Measurements from ENCODE around the gene KLHL17. TPM values are rescaled to one million over a fixed set of nuclear protein-coding genes. Genes with fewer than 3 reads are reported as not detected.

Gene KLHL17
- total RNA-seq, result 3.0 TPM

DNA sequence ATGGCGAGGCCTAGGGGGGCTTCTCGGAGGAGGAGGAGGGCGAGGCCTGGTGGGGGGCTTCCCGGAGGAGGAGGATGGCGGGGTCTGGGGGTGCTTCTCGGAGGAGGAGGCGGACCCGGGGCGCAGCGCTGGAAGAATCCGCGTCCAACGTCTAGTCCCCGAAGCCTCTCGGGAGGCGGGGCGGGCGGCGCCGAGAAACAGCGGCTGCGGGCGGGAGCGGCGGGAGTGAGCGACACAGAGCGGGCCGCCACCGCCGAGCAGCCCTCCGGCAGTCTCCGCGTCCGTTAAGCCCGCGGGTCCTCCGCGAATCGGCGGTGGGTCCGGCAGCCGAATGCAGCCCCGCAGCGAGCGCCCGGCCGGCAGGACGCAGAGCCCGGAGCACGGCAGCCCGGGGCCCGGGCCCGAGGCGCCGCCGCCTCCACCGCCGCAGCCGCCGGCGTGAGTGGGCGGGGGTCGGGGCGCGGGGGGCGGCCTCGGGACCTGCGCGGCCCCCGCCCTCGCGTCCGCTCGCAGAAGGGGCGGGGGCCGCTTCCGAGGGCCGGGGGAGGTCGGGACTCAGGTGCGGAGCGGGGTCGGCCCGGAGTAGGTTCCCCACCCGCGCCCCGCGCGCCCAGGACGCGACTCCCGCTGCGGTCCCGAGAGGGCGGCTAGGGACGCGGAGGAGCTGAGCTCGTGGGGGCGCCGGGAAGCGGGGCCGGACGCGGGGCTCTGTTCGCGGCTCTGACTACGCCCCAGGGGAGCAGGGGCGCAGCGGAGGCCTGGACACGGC lies at the start of gene KLHL17:
Gene KLHL17 (plus strand): TSS at position 222 of the 769 bp plus-strand sequence. CDS start 110 bp downstream, at position 332.
- DNase-seq (ENCODE audit: low read depth in 2 of 3, low spot score in 2 of 3), result peak in 2 of 3 donors; percentile 44 to 58

DNA sequence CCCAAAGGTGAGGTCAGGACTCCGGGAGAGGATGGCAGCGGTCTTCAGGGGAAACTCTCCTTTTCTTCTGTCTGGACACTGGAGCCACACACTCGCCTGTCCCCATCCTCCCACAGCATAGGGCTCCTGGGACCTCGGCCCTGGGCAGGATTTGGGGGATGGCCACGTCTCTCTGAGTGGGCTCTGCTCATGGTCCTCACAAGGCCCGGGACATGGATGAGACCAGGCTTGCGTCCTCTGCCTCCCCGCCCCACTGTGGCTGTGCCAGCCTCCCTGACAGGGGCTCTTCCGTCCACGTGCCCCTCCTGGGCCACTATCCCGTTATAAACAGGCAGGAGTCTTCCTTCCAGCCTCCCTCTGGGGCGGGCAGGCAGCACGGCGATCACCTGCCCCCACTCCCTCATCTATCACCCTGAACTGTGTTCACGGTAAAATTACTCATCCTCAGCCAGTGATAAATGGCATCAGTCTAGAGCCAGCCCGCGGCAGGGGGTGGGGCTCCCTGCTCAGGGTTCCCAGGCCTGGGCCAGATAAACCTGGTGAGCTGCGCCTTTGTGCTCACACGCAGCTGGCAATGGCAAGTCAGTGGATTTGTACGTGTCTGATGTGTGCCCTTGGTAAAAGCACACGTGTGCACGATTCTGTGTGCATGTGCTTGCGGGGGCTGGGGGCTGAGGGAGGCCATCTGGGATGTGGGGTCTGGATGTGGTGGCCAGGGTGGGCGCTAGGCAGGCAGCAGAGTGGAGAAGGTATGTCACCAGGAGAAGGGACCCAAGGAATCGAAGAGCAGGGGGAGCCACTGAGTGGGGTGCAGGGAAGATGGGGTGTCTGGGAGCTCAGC lies 49.3 kb upstream of the KLHL17 start:
- no peak for DNase-seq (ENCODE audit: low read depth in 2 of 3, low spot score in 2 of 3)

DNA sequence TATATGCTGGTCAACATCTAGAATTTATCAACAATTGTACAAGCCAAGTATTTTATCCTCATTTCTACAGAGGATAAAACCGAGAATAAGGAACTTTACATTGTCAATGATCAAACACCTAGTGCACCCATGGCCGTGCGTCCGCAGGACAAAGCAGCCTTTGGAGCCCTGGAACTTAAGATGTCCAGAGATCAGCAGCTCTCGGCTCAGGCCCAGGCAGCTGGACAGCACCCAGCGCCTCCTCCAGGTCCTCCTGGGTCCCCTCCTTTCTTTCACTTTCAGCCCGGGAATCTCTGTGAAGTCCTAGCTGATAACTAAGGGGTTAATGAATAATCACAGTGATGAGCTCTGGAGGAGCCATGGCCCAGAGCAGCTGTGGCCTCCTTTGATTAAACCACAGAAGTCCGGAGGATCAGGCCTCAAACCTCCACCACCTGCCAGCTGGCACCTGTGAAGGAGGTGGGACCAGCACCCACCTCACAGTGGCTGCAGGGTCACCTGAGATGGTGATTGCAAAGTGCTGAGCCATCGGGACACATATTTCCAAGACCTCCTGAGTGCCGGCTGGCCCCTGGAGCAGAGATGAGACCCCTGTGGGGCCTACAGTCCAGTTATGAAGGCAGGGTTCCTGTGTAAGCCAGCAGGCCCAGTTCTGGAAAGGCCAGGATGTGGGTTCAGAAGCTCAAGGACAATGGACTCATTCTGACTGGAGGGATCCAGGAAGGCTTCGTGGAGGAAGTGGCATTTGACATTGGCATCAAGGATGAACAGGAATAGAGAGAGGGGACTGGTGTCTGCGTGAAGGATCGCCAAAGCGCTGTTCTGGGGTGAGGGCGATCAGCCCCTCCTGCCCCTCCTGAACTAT lies 48.3 kb upstream of the KLHL17 start:
- DNase-seq (ENCODE audit: low read depth in 2 of 3, low spot score in 2 of 3), result no peak

DNA sequence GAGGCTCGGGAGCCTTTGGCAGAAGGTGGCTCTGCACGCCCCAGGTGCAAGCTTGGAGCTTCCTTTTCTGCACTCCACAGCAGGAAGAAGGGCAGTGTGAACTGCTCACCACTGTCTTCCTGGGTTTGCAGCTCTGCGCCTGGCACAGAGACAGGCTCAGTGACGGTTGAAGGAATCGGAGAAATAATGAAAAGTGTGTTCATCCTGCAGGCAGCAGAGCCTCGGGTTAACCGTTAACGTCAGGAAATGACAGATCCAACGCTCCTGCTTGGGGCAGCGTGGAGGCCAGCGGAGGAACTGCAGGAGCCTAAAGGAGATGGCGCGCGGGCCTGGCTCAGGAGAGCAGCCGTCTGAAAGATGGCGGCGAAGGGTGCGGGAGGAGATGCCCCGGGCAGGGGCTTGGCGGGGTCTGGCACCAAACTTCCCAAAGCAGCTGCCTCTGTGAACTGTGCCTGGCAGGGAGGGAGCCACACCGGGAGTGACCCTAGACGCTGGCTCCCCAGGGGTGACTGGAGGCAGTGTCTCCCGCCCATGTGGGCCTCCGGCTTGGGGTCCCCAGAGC lies 47.6 kb upstream of the KLHL17 start:
- peak in 1 of 3 donors; percentile 45 for DNase-seq (ENCODE audit: low read depth in 2 of 3, low spot score in 2 of 3)

DNA sequence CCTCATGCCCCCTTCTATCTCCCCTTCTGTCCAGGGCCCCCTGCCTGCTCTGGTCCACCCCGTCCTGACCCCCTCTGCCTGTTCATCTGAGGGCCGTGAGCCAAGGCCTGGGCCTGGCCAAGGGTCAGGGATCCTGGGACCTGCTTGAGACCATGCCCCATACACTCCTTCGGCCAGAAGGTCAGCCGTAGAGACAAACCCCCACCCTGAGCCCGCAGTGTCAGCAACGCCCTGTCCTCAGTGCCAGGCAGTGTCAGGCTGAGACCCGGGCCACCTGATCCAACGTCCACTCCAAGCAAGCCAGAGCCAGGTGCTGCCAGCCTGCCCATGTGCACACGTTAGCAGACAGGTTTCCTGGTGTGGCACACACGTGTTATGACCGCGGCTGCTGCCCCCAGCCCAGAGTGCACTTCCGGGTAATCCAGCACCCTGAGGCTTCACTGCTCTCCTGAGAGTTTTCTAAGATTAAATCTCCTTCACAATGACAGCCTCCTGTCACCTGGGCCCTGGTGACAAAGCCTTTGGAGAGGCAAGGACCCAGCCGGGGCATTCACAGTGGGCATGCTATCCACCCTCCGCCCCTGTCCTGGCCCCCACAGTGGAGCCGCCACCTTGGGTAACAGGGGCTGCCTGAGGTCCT lies 46.8 kb upstream of the KLHL17 start:
- no peak for DNase-seq (ENCODE audit: low read depth in 2 of 3, low spot score in 2 of 3)

DNA sequence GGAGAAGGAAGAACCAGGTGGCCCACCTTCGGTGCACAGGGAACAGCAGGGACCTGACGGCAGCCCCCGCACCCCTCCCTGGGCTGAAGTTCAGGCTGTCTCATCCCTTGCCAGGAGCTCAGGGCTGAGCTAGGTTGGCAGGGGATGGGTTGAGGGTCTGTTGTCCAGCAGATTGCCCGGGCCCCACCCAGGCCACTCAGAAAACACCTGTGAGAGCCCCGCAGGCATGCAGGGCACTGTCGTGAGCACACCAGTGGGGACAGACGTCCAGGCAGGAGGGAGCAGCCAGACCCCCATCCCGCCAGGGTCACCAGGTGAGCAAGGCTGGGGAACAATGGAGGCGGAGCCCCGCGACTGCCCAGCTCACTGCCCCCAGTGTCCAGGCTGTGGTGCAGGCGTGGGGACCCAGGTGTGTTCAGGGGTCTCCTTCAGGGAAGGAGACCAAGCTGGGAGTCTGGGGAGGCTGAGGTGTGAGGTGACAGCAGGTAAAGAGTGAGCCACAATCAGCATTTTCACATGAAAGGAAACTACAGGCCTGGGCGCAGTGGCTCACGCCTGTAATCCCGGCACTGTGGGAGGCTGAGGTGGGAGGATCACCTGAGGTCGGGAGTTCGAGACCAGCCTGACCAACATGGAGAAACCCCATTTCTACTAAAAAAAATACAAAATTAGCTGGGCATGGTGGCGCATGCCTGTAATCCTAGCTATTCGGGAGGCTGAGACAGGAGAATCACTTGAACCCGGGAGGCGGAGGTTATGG lies 46.1 kb upstream of the KLHL17 start:
- no peak for DNase-seq (ENCODE audit: low read depth in 2 of 3, low spot score in 2 of 3)

DNA sequence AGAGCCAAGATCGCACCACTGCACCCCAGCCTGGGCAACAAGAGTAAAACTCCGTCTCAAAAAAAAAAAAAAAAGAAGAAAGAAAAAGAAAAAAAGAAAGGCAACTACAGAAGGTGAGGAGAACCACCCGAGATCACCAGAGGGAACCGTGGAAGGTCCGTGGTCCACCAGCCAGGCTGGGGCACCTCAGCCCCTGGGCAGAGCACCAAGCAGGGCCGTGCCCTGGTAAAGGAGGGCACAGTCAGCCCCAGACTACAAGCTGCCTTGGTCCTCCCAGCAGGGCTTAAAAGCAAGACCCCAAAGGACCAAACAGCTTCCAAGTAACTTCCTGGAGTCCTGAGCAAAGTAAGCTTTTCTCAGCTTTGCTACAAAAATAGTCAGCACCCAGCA lies 45.5 kb upstream of the KLHL17 start:
- DNase-seq (ENCODE audit: low read depth in 2 of 3, low spot score in 2 of 3), result no peak

DNA sequence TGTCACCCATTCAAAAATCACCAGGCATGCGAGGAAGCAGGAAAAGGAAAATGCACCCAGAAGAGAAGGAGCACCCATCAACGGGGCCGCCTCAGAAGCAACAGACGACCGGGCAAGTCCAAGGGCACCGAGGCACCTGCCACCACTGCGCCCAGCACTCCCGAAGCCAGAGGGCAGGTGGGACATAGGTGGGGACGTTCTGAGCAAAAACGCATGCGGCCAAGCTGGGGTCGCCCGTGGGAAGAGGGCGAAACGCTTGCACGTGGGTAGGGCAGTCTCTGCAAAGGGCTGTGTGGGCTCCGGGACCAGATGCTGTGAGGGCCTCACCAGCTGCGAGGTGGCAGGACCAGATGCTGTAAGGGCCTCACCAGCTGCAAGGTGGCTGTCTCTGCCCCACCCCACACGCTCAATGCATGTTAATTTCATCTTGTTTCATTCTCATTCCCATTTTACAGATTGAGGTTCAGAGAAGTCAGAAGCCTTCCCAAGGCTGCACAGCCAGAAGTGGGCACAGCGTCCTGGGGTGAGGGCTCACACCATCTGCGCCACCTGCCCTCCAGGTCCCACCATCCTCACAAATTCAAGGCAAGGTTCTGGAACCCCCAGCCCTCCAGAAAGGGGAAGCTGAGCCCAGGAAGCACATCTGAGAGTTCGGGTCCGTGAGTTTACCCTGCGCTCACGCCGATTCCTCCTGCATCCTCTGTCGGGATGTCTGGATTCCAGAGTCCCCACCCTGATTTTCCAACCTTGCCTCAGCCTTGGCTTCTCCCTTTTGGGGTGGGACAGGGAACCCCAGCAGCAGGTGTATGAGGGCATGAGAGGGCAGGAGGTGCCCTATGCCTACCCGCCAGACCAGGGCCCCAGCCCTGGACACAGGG lies 44.9 kb upstream of the KLHL17 start:
- no peak for DNase-seq (ENCODE audit: low read depth in 2 of 3, low spot score in 2 of 3)

DNA sequence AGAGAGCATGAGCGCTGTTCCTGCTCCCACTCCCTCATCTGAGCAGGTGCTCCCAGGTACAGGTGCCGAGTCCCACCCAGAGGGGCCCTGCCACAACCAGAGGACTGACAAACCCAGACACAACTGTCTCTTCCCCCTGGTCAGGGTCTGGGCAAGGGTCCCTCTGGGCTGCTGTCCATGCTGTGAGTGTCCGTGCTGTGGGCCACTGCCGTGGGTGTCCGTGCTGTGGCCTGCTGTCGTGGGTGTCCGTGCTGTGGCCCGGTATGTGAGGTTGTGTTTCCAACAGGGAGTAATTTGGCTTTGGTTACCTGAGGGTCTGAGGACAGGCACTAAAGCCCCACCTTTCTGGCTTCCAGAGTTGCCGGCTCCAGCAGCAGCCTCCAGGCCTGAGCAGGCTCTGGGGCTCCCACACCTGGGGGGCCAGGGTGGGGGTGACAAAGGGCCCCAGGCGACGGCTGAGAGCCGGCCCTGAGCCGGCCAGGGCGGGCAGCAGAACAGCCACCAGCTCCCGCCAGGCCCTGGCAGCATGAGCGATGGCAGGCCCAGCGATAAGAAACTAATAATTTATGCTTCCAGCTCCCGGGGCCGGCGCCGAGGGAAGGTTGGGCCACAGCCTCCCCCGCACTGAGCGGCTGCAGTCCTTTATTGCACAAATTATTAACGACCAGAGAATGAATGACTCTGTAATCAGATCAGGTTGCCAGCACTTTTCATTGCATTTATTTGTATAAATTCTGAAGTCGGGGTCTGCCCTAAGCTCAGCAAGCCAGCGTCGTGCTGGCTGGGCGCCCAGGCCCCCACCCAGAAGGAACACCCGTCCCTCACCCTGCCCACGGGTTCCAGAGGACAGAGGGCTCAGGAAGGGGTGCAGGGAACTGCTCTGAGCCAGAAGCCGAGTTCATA lies 44.0 kb upstream of the KLHL17 start:
- no peak for DNase-seq (ENCODE audit: low read depth in 2 of 3, low spot score in 2 of 3)

DNA sequence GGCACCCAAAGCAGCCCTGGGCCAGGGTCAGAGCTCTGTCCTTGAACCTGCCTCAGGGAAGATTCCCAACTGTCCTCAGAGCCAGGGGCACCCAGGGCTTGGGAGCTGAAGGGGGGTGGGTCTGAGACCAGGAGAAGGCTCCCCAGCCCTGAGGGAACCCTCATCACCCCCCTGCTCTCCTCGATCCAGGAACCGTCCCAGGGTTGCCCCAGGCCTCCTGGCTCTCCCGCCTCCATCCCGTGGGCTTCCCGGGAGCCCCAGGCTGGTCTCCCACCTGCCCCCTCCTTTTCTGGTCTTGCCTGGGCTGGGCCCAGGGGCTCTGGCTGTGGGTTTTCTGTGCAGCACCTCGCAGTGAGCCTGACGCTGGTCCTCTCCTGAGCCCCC lies 43.3 kb upstream of the KLHL17 start:
- no peak for DNase-seq (ENCODE audit: low read depth in 2 of 3, low spot score in 2 of 3)

DNA sequence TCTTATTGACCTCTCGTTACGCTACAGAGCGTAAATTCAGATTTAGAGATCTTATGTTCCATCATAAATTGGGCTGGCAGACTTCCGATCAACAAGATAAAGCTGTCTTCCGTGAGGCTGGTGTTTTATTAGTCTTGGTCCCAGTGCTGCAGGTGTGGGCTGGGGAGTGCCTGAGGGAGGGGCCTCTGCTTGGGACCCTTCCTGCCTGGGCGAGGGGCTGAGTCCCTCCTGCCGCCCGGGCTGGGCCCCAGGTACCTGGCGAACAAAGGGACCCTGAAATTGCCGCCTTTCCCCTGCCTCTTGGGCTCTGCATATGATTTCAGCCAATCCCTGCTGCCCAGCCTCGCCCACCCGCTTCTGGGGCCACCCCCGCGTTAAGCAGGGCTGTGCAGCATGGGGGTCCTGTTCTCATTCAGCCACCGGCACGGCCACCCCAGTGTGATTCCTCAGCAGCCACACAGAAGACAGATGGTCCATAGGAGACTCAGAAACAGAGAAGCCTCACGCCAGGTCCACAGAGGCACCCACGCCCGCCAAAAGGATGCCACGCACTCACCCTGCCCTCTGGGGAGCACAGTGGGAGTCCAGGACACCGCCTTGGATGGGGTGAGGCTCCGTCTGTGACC lies 42.8 kb upstream of the KLHL17 start:
- DNase-seq (ENCODE audit: low read depth in 2 of 3, low spot score in 2 of 3), result no peak

DNA sequence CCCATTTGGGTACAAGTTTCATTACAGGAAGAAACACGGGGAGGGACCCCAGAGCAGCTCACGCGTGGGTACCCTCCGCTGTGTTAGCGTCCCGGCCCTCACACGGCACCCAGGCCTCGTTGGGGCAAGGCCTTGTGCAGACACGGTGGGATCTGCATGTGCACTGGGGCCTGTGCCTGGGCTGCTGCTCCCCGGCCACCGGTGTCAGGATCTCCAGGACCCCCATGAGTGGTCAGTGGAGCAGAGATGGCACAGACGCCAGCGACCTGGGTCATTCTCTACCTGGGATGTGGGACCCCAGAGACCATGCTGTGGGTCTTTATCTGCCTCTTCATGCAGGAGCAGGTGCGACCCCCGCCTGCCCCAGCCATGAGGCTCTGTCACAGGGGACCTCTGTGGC lies 42.0 kb upstream of the KLHL17 start:
- no peak for DNase-seq (ENCODE audit: low read depth in 2 of 3, low spot score in 2 of 3)

DNA sequence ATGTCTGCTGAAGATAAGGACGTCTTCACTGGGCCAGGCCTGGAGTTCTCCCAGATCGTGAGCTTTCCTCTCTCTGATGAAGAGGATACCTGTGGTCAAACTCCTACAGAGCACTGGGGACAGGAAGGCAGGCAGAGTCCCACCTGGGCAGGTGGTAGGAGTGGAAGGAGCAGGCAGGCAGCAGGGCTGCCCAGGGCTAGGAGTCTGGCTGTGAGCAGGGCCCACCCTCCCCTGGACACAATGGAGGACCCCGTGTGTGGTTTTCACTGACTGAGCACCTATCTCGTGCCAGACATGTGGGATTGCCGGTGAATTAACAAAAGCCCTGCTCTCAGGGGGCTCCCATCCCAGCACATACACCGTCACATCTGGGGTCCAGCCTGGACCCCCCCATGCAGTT lies 41.5 kb upstream of the KLHL17 start:
- DNase-seq (ENCODE audit: low read depth in 2 of 3, low spot score in 2 of 3), result no peak

DNA sequence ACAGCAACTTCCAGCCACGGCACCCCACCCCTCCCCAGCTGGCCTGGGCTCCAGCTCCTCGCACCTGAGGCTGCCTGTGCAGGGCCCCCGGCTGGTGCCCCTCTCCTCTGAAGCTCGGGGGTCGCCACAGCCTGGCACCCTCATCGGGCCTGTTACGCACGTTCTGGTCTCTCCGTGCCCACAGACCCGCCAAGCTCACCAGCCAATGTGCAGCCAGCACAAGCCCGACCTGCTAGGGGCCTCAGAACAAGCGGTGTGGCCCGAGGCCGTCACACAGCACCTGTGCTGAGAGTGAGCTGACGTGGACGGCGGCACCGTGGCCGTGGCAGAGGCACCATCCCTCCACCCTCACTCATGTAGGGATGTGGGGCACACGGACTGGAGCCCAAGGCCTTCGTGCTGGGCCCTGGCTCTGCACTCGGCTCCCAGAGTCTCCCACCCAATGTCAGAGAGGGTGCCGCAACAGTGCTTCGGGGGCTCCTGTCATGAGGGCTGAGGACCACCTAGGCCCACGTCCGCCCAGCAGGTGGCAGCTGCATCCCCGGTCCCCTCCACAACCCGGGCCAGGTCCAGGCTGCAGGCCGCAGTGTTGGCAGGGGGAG lies 41.0 kb upstream of the KLHL17 start:
- no peak for DNase-seq (ENCODE audit: low read depth in 2 of 3, low spot score in 2 of 3)

DNA sequence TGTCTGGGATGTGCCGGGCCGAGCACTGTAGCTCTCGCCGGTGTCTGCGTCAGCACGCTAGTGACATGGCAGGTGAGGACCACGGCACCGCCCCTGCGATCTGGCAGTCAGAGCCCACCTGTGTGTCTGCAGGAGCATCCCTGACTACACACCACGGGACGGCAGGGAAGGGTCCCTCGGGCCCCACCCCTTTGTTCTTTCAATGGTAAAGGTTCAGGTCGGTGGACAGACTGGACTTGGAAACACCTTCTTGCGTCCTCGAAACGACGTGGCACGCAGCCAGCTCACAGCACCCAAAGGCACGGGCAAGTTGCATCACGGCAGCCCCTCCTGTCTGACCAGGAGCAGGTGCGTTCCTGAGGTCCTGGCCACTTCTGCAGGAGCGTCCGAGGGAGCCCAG lies 40.4 kb upstream of the KLHL17 start:
- DNase-seq (ENCODE audit: low read depth in 2 of 3, low spot score in 2 of 3), result no peak

DNA sequence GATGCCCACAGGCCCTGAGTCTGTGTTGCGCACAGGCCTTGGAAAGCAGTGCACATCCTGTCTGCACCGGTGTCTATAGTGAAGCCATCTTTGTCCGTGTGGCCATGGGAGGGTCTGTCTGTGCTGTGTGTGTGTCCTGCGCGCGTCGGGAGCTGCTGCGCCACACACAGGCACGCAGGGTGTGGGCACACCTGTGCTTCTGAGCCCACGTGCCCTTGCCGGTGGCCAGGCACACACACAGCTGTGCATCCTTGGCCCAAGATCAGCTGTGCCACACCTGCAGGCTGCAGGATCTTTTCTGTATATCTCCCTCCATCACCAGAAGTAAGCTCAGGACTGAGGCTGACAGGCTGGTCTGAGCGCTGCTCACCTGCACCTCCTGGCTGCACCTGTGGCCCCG lies 39.9 kb upstream of the KLHL17 start:
- no peak for DNase-seq (ENCODE audit: low read depth in 2 of 3, low spot score in 2 of 3)

Data from hematopoietic multipotent progenitor cell (in vitro differentiated cells).